ENCODE measurements around the gene U2AF2.
A peak's percentile ranks its signal among the peaks of the same experiment; 100 is the strongest.

U2AF2 gene

GRCh38 chr19:55654868-55655647 is at the start of gene U2AF2:
TSS of gene U2AF2 (plus strand) at chr19:55655035. CDS start at chr19:55655105, 70 bp downstream.
- peak; percentile 91 for DNase-seq

- peak; percentile 97 for DNase-seq
Measured at GRCh38 chr19:55605207-55605636, 49.6 kb upstream of the U2AF2 start.

- peak; percentile 63 for DNase-seq
Measured at GRCh38 chr19:55605637-55606470, 49.0 kb upstream of the U2AF2 start, which contains the start of gene ZNF865. TSS of gene ZNF865 (plus strand) at chr19:55605647. CDS start at chr19:55613619, 7,972 bp downstream.

- no peak for DNase-seq
Measured at GRCh38 chr19:55606471-55606787, 48.4 kb upstream of the U2AF2 start.

- DNase-seq = no peak
Measured at GRCh38 chr19:55606817-55607216, 48.0 kb upstream of the U2AF2 start.

- no peak for DNase-seq
Measured at GRCh38 chr19:55609326-55609725, 45.5 kb upstream of the U2AF2 start.

DNA sequence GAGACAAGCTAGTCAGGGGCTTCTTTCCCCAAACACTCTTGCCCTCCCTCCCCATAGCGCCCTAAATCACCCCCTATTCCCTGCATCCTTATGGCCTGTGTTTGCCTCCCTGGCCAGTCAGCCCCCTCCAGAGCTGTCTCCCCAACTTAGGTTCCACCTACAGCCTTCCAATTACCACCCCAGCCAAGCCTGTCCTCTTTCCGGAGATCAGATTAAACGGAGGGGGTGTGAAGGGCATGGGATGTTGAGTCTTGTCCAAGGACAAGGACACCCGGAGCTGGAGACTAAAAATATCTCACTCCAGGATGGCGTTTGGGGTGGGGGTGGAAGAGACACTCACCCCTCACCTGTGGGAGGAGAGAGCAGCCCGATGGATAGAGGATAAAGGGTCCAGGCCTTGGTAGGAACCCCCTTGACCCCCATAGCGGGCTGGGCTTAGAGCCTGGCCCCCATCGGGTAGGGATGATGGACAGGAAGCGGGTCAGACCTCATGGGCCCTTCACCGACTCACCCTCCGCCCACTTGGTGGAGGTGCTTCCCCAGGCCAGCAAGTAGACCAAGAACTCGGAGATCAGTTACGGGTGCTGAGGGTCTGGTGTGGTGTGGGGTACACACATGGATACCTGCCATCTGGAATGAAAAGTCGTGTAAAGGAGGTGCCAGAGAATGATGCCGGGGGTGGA is 43.4 kb upstream of the U2AF2 start:
- no peak for DNase-seq

DNA sequence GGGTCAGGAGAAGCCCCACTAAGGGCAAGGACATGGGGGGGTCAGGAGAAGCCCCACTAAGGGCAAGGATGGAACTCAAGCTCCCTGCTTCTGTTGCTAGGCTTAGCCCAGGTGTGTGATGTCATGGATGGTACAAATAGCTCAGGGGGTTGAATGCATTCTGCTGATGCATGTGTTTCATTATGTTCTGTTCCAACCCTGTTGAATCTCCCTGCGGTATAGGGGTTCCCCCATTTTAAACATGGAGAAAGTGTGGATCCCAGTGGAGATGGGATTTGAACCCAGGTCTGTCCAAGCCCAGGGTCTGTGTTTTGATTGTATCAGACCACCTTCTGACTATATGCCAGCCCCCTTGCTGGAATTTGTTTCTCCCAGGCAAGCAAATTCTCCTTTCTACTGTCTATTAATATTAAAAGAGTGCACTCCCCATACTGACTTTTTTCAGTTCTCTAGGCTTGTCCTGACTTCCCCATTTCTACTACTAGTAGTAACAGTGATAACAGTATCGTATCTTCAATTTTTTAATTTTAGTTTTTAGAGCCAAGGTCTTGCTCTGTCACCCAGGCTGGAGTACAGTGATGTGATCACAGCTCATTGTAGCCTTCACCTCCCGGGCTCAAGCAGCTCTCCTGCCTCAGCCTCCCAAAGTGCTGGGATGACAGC is 42.7 kb upstream of the U2AF2 start:
- no peak for DNase-seq

- DNase-seq = no peak
Measured at GRCh38 chr19:55613396-55613795, 41.4 kb upstream of the U2AF2 start.

- no peak for DNase-seq
Measured at GRCh38 chr19:55613930-55614710, 40.7 kb upstream of the U2AF2 start.

DNA sequence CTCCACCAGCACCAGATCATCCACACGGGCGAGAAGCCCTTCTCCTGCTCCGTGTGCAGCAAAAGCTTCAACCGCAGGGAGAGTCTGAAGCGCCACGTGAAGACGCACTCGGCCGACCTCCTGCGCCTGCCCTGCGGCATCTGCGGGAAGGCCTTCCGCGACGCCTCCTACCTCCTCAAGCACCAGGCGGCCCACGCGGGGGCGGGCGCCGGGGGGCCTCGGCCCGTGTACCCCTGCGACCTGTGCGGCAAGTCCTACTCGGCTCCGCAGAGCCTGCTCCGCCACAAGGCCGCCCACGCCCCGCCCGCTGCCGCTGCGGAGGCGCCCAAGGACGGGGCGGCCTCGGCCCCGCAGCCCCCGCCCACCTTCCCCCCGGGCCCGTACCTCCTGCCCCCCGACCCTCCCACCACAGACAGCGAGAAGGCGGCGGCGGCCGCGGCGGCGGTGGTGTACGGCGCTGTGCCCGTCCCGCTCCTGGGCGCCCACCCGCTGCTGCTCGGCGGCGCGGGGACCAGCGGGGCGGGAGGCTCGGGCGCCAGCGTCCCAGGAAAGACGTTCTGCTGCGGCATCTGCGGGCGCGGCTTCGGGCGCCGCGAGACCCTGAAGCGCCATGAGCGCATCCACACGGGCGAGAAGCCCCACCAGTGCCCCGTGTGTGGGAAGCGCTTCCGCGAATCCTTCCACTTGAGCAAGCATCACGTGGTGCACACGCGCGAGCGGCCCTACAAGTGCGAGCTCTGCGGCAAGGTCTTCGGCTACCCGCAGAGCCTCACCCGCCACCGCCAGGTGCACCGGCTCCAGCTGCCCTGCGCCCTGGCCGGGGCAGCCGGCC is 39.9 kb upstream of the U2AF2 start:
- no peak for DNase-seq

DNA sequence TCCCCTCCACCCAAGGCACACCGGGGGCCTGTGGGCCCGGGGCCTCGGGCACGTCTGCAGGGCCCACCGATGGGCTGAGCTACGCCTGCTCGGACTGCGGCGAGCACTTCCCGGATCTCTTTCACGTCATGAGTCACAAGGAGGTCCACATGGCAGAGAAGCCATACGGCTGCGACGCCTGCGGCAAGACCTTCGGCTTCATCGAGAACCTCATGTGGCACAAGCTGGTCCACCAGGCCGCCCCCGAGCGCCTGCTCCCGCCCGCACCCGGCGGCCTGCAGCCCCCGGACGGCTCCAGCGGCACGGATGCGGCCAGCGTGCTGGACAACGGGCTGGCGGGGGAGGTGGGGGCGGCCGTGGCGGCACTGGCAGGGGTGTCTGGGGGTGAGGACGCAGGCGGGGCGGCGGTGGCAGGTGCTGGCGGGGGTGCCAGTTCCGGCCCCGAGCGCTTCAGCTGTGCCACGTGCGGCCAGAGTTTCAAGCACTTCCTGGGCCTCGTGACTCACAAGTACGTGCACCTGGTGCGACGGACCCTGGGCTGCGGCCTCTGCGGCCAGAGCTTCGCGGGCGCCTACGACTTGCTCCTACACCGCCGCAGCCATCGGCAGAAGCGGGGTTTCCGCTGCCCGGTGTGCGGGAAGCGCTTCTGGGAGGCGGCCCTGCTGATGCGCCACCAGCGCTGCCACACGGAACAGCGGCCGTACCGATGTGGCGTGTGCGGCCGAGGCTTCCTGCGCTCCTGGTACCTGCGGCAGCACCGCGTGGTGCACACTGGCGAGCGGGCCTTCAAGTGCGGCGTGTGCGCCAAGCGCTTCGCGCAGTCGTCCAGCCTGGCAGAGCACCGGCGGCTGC is 39.1 kb upstream of the U2AF2 start:
- DNase-seq = no peak

- DNase-seq = no peak
Measured at GRCh38 chr19:55616395-55616875, 38.4 kb upstream of the U2AF2 start.

- no peak for DNase-seq
Measured at GRCh38 chr19:55617426-55617825, 37.4 kb upstream of the U2AF2 start.

GRCh38 chr19:55618426-55618825 is 36.4 kb upstream of the U2AF2 start:
- DNase-seq = no peak

DNA sequence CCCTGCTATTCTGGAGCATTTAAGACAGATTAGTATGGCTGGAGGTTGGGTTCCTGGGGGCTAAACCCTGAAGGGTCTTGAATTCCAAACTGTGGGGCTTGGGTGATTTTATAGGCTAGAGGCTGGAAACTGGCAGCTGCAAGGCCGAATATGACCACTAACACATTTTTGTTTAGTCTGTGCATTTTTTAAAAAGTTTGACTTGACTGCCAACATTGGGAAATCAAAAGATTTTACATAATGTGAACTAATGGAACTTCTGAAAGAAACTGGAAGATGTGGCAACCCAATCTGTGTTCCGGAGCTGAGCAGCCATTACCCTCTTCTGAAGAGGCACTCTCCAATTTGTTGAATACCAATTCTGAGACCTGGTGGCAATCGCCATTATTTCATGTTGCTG is 35.5 kb upstream of the U2AF2 start:
- DNase-seq = no peak

DNA sequence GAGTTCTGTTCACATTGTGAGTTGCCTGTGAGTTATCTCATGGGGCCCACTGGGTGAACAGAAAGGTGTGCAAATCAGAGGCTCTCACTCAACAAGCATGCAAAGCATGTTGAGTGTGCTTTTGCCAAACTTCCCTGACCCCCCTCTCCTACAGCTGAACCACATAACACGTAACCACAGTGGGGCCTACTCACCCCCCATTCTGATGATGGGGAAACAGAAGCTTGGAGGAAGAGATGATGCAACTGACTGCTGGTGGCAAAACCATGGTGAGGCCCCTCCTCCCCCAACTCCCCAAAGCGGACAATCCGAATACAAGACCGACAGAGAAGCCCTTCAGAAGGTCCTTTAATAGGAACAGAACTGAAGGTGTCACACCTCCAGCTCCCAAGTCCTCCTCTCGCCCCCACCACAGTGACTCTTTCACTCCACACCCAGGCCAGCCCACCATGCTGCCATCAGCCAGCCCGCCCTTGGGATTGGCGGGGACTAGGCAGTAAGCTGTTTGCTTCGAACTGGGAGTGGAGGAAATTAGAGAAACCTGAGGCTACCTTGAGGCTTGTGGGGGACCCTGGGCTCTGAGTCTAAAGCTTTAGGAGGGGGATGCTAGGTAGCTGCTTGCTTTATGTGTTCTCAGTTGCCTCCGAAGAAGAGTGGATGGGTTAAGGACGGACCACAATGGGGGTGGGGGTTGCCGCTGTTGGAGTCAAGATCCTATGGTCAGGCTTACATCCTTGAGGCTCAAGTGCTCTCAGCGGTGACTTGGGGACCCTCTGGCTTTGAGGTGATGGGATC is 34.2 kb upstream of the U2AF2 start:
- no peak for DNase-seq

GRCh38 chr19:55621205-55621672 is 33.6 kb upstream of the U2AF2 start:
- DNase-seq = no peak

- DNase-seq = no peak
Measured at GRCh38 chr19:55621673-55622231, 33.1 kb upstream of the U2AF2 start.
